GM12891 (cell line): ENCODE data around the gene POLR1D.
"Not testable (repeated sequence)": the region's sequence is repeated elsewhere in the genome, so short reads cannot be mapped to it uniquely, and the experiment has no call there.

Experiments
- DNase-seq: peaks from one replicate; pipeline ENCODE4 v3.0.0; 2011; ENCODE audit warnings: low spot score; ENCODE audit not compliant: insufficient read length
- FAIRE-seq: peaks from 2 replicates; lab custom pipeline; 2011; peaks lifted over from hg19 to GRCh38; lab: Jason Lieb, UNC
- PAX5 ChIP-seq: IDR thresholded peaks from 2 replicates; pipeline ENCODE4 v1.6.1; 2011; ENCODE audit warnings: low read length, moderate library complexity, mild to moderate bottlenecking; ENCODE audit not compliant: insufficient read depth, severe bottlenecking
- POLR2A ChIP-seq: IDR thresholded peaks from 2 replicates; pipeline ENCODE4 v1.6.1; 2011; ENCODE audit warnings: low read depth, low read length, control low read depth
- POLR2AphosphoS5 ChIP-seq: IDR thresholded peaks from 2 replicates; pipeline ENCODE4 v1.6.1; 2011; ENCODE audit warnings: low read depth, low read length, control low read depth
- POU2F2 ChIP-seq: IDR thresholded peaks from 2 replicates; pipeline ENCODE4 v1.6.1; 2011; ENCODE audit warnings: low read depth, mild to moderate bottlenecking, control low read depth, low read length, moderate library complexity
- SPI1 ChIP-seq: IDR thresholded peaks from 2 replicates; pipeline ENCODE4 v1.6.1; 2011; ENCODE audit warnings: low read depth, low read length, control low read depth
- TAF1 ChIP-seq: IDR thresholded peaks from 2 replicates; pipeline ENCODE4 v1.6.1; 2011; ENCODE audit warnings: low read depth, low read length, control low read depth

The POLR1D gene

DNA sequence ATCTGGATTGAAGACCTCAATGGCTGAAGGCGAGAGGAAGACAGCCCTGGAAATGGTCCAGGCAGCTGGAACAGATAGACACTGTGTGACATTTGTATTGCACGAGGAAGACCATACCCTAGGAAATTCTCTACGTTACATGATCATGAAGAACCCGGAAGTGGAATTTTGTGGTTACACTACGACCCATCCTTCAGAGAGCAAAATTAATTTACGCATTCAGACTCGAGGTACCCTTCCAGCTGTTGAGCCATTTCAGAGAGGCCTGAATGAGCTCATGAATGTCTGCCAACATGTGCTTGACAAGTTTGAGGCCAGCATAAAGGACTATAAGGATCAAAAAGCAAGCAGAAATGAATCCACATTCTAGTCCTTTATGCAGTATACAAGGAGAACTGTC, 1.2 kb downstream of the POLR1D start:
- peak; percentile 52 for FAIRE-seq
- DNase-seq = no peak
- no peak for TF ChIP-seq TAF1
- TF ChIP-seq PAX5 = no peak
- TF ChIP-seq SPI1 = no peak
- TF ChIP-seq POU2F2 = no peak
- TF ChIP-seq POLR2A = no peak
- no peak for TF ChIP-seq POLR2AphosphoS5

DNA sequence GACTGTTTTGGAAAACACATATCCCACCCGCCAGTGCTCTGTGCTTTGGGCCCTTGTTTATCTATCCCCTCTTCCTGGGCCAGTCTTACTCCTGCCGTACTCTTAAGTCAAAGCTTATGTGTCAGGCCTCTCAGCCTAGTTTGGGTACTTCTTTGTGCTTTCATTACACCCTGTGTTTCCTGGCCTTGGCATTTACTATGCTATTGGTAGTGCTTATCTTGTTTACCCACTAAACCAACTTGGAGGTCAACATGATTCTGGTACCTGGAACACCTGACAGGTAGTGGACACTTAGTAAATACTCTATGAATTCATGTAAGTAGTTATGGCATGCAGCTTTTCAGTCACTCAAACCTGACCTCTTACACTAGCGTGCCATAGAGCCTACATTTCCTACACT, 2.4 kb downstream of the POLR1D start:
- no peak for DNase-seq
- TF ChIP-seq PAX5 (no peak), POLR2AphosphoS5 (no peak; the same call in 1 of the 2 replicates)
- no peak for FAIRE-seq

DNA sequence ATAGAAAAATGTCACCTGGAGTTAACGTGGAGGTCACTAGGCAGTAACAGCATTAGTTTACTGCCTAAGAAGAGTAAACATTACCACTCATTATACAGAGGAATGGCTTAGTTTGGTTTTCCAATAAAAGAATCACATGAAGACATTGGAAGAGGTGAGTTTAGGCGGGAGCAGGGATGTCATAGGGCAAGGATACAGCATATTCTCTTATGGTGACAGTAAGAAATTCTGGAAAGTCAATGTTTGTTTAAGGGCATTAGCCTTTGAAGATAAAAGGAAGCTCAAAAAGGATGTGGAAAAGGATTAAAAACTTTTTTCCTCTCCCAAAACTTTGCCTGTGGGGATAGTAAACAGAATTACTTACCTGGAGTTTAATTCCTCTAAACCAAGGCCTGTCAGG, 4.1 kb downstream of the POLR1D start:
- no peak for TF ChIP-seq PAX5
- TF ChIP-seq POLR2A = no peak
- no peak for TF ChIP-seq POLR2AphosphoS5
- TF ChIP-seq TAF1 = no peak
- TF ChIP-seq SPI1 = no peak
- no peak for TF ChIP-seq POU2F2
- no peak for FAIRE-seq
- no peak for DNase-seq

DNA sequence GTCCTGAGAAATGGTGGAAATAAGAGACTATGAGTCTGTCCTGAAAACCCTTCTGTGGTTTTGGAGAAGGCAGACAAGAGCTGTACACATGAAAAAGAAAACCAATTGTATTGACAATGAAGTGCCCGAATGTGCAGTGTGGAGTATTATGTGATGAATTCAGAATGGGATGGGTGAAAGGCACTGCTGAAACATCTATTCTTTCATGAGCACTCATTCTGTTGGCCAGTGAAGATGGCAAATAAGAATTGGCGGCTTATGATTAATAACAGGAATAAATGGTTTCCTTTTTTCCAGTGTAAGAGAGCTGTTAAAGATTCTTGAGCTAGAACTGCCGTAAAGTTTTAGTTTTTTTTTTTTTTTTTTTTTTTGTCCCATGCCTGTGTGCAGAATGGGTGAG, 5.7 kb downstream of the POLR1D start:
- DNase-seq (no peak), FAIRE-seq (no peak)
- TF ChIP-seq PAX5 (no peak), POLR2AphosphoS5 (no peak), TAF1 (no peak), POLR2A (no peak), SPI1 (no peak), POU2F2 (no peak)

DNA sequence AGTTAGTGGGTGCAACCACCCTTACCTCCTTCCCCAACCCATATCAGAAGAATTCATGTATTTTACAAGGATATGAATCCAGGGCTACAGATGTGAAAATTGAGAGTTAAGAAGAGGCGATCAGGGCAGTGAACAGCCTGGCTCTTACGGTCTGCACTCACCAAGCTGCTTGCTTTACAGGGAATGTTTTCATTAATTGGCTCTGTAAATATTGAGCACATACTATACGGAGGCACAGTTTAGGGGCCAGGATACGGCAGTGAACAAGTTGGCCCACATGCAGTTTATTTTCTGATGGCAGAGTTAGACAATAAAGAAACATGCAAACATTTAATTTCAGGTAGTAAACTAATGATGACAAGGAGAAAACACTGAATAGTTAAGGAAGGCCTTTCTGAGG, 6.4 kb downstream of the POLR1D start:
- DNase-seq (no peak), FAIRE-seq (no peak)
- TF ChIP-seq POLR2A (no peak), TAF1 (no peak), PAX5 (no peak), SPI1 (no peak), POLR2AphosphoS5 (no peak), POU2F2 (no peak)

DNA sequence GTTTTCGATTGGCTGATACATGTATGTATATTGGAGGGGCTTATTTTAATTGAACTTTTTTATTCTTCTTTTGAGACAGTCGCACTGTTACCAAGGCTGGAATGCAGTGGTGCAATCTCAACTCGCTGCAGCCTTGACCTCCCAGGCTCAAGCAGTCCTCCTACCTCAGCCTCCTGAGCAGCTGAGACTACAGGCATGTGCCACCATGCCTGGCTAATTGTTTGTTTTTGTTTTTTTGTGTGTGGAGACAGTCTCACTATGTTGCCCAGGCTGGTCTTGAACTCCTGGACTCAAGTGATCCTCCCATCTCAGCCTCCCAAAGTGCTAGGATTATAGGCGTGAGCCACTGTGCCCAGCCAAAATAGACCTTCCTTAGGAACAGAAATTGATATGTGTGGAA, 7.1 kb downstream of the POLR1D start:
- DNase-seq, FAIRE-seq: not testable (repeated sequence)

DNA sequence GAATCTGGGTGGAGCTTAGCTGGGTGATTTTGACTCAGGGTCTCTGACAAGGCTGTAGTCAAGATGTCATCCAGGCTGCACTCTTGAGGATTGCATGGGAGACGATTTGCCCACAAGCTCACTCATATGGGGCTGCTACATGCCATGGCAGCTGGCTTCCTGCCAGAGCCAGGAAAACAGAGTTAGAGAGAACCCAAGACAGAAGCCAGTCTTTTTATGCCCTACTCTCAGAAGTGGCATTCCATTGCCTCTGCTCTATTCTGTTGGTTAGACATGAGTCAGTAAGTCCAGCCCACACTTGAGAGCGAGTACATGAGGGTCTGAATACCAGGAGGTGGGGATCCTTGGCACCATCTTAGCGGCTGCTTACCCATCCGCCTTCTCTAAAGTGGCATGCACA, 9.5 kb downstream of the POLR1D start:
- FAIRE-seq (no peak), DNase-seq (no peak)
- TF ChIP-seq POU2F2 = no peak
- TF ChIP-seq TAF1 = no peak
- no peak for TF ChIP-seq POLR2A
- TF ChIP-seq POLR2AphosphoS5 = no peak
- TF ChIP-seq SPI1 = no peak
- TF ChIP-seq PAX5 = no peak

DNA sequence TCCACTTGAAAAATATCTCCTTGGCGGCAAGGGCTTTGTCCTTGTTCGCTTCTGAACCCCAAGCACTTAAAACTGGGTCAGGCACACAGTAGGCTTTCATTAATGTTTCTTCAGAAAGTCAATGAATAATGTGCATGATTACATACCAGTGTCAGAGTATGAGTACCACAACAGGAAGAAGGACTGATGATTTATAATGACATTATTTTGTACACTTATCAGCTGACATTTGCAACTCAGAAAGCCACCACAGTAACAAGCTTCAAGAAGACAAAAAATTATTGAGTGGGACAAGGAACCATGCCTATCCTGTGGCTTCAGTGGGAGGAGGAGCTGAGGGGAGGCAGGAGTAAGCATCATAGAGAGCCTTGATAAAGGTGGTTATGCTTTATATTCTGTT, 10.0 kb downstream of the POLR1D start:
- no peak for DNase-seq
- no peak for FAIRE-seq
- TF ChIP-seq POLR2AphosphoS5 (no peak), POU2F2 (no peak), SPI1 (no peak), PAX5 (no peak), POLR2A (no peak), TAF1 (no peak)

DNA sequence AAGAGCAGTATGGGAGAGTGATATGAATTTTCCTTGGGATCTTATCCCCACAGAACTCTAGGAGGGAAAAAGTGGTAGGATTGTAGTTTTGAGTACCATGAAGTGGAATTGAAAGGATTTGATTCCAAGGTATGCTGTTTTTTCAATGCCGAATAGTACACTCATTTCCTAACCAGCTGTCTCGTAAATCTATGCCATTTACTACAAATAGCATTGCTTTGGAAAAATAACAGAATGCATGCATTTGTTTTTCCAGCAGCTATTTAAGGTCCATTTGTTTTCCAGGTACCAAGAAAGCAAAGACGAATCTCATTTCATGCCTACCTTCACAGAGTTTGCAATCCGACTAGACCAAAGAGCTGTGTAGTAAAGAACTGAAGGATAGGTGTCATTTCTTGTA, 10.5 kb downstream of the POLR1D start:
- FAIRE-seq (no peak), DNase-seq (no peak)
- no peak for TF ChIP-seq POLR2A
- no peak for TF ChIP-seq SPI1
- no peak for TF ChIP-seq PAX5
- no peak for TF ChIP-seq POLR2AphosphoS5
- TF ChIP-seq POU2F2 = no peak
- TF ChIP-seq TAF1 = no peak

DNA sequence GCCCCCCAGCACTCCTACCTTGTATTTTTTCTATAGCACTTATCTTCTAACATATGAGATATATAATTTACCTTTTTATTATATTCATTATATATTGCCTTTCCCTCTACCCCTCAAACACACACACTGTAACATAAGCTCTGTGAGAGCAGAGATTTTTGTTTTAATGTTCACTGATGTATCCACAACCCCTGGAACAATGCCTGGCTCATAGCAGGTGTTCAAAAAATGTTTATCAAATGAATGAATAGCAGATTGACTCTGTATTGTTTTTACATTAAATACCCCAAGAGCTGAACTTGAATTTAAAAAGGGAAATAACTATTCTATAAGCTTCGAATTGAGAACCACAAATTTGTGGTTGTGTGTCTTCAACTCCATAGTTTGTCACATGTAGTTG, 11.0 kb downstream of the POLR1D start:
- TF ChIP-seq PAX5 = no peak
- TF ChIP-seq POLR2A = no peak
- TF ChIP-seq POLR2AphosphoS5 = no peak
- TF ChIP-seq SPI1 = no peak
- TF ChIP-seq TAF1 = no peak
- TF ChIP-seq POU2F2 = no peak
- FAIRE-seq (no peak), DNase-seq (no peak)

DNA sequence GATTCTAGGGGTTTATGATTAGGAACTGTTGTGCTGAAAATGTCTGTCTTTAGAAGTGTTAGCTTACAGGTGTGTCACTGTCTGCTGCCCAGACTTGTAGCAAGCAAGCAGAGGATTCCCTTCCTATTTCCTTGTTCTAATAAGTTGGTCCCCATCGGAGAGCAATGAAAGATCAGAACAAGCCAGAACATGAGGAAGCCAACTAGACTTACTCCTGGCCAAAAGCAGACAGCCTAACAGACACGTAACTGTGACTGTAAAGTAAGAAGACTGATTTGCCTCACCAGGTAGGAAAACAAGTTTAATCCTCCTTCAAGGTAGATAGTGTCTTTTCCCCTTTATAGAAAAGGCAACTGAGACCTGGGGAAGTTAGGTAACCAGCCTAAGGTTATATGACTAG, 12.5 kb downstream of the POLR1D start:
- TF ChIP-seq POLR2AphosphoS5 (no peak), TAF1 (no peak), POU2F2 (no peak), PAX5 (no peak)
- DNase-seq = no peak
- FAIRE-seq = no peak
